AG04450 (cell line): Measurements from ENCODE around the gene SMIM26. TPM values are rescaled to one million over a fixed set of nuclear protein-coding genes. Genes with fewer than 3 reads are reported as not detected.

Experiments
- CTCF ChIA-PET: fragments of 300-600, 350-600 bp; formaldehyde crosslinking; extraction: SDS; loops from one replicate; lab custom pipeline; 2022; ENCODE audit warnings: antibody characterized with exemption, inconsistent platforms; lab: Charles Lee
- POLR2A ChIA-PET: fragments of 350-600 bp; formaldehyde crosslinking; extraction: SDS; loops from one replicate; lab custom pipeline; 2021; ENCODE audit warnings: antibody characterized with exemption, inconsistent platforms; lab: Yijun Ruan, JAX
- DNase-seq: peaks from one replicate; pipeline ENCODE4 v3.0.0-alpha.2; 2011; ENCODE audit warnings: low read depth, low spot score
- H3K27ac ChIP-seq: one replicate; pipeline ENCODE4 v1.5.1; 2012; ENCODE audit warnings: low read depth, low read length, control low read depth
- H3K27me3 ChIP-seq: one replicate; pipeline ENCODE4 v1.6.0; 2012; ENCODE audit warnings: low read length; ENCODE audit not compliant: control insufficient read depth, insufficient read depth
- H3K4me3 ChIP-seq: 2 replicates; pipeline ENCODE4 v1.5.1; 2011; ENCODE audit warnings: mild to moderate bottlenecking, low read depth, low read length, control low read depth
- H3K9me3 ChIP-seq: 2 replicates; pipeline ENCODE4 v1.5.1; 2012; ENCODE audit warnings: low read length; ENCODE audit not compliant: control insufficient read depth, insufficient read depth
- CTCF ChIP-seq: IDR thresholded peaks from 2 replicates; pipeline ENCODE4 v1.5.1; 2011; ENCODE audit warnings: low read depth, low read length, control low read depth, inconsistent platforms
- polyA plus RNA-seq: library from polyadenylated mRNA; depleted of rRNA; stranded (reverse); fragments of >200 nt; gene quantifications from 2 replicates; pipeline ENCODE4 v1.2.3, GENCODE V29; 2011

Gene SMIM26
- polyA plus RNA-seq, 1 experiment = 113 TPM

GRCh38 chr20:18537651-18538050 lies 29.6 kb upstream of the SMIM26 start:
- POLR2A ChIA-PET = no interaction called here
- TF ChIP-seq CTCF = no peak

GRCh38 chr20:18541741-18542140 lies 25.5 kb upstream of the SMIM26 start:
- Histone ChIP-seq H3K27ac (no peak overlapping the region), H3K4me3 (no peak overlapping the region), H3K27me3 (no peaks in the 10 kb centered on the region), H3K9me3 (no peaks in the 10 kb centered on the region)
- TF ChIP-seq CTCF = no peak
- no peak for DNase-seq
- ChIA-PET POLR2A (no interaction called here), CTCF (no interaction called here)

More at GRCh38 chr20:18537651-18538050, 29.6 kb upstream of the SMIM26 start:
- Histone ChIP-seq H3K4me3 (no peak overlapping the region), H3K27me3 (no peaks in the 10 kb centered on the region), H3K9me3 (no peaks in the 10 kb centered on the region), H3K27ac (no peak overlapping the region)
- CTCF ChIA-PET = no interaction called here
- DNase-seq = no peak

- POLR2A ChIA-PET = no interaction called here
- no peak overlapping the region for H3K4me3 ChIP-seq
- no peak for DNase-seq
- H3K27ac ChIP-seq = no peak overlapping the region
- no peaks in the 10 kb centered on the region for H3K9me3 ChIP-seq
- no peak for TF ChIP-seq CTCF
- CTCF ChIA-PET = no interaction called here
- H3K27me3 ChIP-seq = no peaks in the 10 kb centered on the region
These were observed 24.0 kb upstream of the SMIM26 start for GRCh38 chr20:18543216-18543615.

- no peak overlapping the region for H3K4me3 ChIP-seq
- ChIA-PET POLR2A (no interaction called here), CTCF (no interaction called here)
- no peak overlapping the region for H3K27ac ChIP-seq
- no peaks in the 10 kb centered on the region for H3K9me3 ChIP-seq
- no peak for TF ChIP-seq CTCF
- DNase-seq = no peak
- no peaks in the 10 kb centered on the region for H3K27me3 ChIP-seq
These were observed 23.3 kb upstream of the SMIM26 start for GRCh38 chr20:18543932-18544331.

GRCh38 chr20:18545566-18545965 lies 21.7 kb upstream of the SMIM26 start:
- no peak for TF ChIP-seq CTCF
- Histone ChIP-seq H3K27me3 (no peaks in the 10 kb centered on the region), H3K4me3 (no peak overlapping the region), H3K27ac (no peak overlapping the region), H3K9me3 (no peaks in the 10 kb centered on the region)
- ChIA-PET CTCF (no interaction called here), POLR2A (no interaction called here)
- no peak for DNase-seq
